Measurements from ENCODE around the gene THOC2. TPM values are rescaled to one million over a fixed set of nuclear protein-coding genes. Genes with fewer than 3 reads are reported as not detected.

Gene THOC2
- total RNA-seq, 1 donor from 2014 or later = 86.7 TPM

- H3K4me1 ChIP-seq = no peaks in the 10 kb centered on the region
- no peaks in the 10 kb centered on the region for H3K9me3 ChIP-seq
- intact Hi-C loops (cut with DNase I) = no loop called here
- H3K4me3 ChIP-seq = no peak overlapping the region
- no peak for TF ChIP-seq POLR2A (IDR thresholded peaks at IDR 0.05)
- no peak for TF ChIP-seq POLR2AphosphoS5 (IDR thresholded peaks at IDR 0.05; ENCODE audit: insufficient read depth in 1 of 2, low read depth in 1 of 2)
- TF ChIP-seq CTCF (IDR thresholded peaks at IDR 0.05) = no peak
- DNase-seq (ENCODE audit: extremely low spot score in 2 of 2) = no peak
- no peaks in the 10 kb centered on the region for H3K27me3 ChIP-seq
- H3K36me3 ChIP-seq = peaks cover 0 to 8% of the 10 kb centered on the region in 2 donors
- H3K27ac ChIP-seq = no peak overlapping the region
These were observed 103.3 kb downstream of the THOC2 start for GRCh38 chrX:123629502-123629901.

- H3K9me3 ChIP-seq = no peaks in the 10 kb centered on the region
- no peak overlapping the region for H3K27ac ChIP-seq
- no peak for DNase-seq (ENCODE audit: extremely low spot score in 2 of 2)
- H3K27me3 ChIP-seq = no peaks in the 10 kb centered on the region
- TF ChIP-seq POLR2AphosphoS5 (IDR thresholded peaks at IDR 0.05; ENCODE audit: insufficient read depth in 1 of 2, low read depth in 1 of 2) (no peak), CTCF (IDR thresholded peaks at IDR 0.05) (no peak), POLR2A (IDR thresholded peaks at IDR 0.05) (no peak)
- H3K36me3 ChIP-seq = peaks cover 0 to 3% of the 10 kb centered on the region in 2 donors
- intact Hi-C loops (cut with DNase I) = no loop called here
- H3K4me3 ChIP-seq = no peak overlapping the region
- no peaks in the 10 kb centered on the region for H3K4me1 ChIP-seq
These were observed 105.9 kb downstream of the THOC2 start for GRCh38 chrX:123626962-123627361.

GRCh38 chrX:123625952-123626351 lies 106.9 kb downstream of the THOC2 start:
- H3K36me3 ChIP-seq = peaks cover 0 to 5% of the 10 kb centered on the region in 2 donors
- no peaks in the 10 kb centered on the region for H3K4me1 ChIP-seq
- TF ChIP-seq POLR2AphosphoS5 (IDR thresholded peaks at IDR 0.05; ENCODE audit: insufficient read depth in 1 of 2, low read depth in 1 of 2) (no peak), POLR2A (IDR thresholded peaks at IDR 0.05) (no peak), CTCF (IDR thresholded peaks at IDR 0.05) (no peak)
- DNase-seq (ENCODE audit: extremely low spot score in 2 of 2) = no peak
- H3K27ac ChIP-seq = no peak overlapping the region
- intact Hi-C loops (cut with DNase I) = no loop called here
- H3K9me3 ChIP-seq = no peaks in the 10 kb centered on the region
- no peaks in the 10 kb centered on the region for H3K27me3 ChIP-seq
- no peak overlapping the region for H3K4me3 ChIP-seq

- DNase-seq (ENCODE audit: extremely low spot score in 2 of 2) = no peak
- Histone ChIP-seq H3K4me3 (no peak overlapping the region), H3K27me3 (no peaks in the 10 kb centered on the region), H3K4me1 (no peaks in the 10 kb centered on the region), H3K27ac (no peak overlapping the region), H3K9me3 (no peaks in the 10 kb centered on the region), H3K36me3 (peaks cover 0 to 5% of the 10 kb centered on the region in 2 donors)
- intact Hi-C loops (cut with DNase I) = no loop called here
- TF ChIP-seq POLR2AphosphoS5 (IDR thresholded peaks at IDR 0.05; ENCODE audit: insufficient read depth in 1 of 2, low read depth in 1 of 2) = no peak
- TF ChIP-seq POLR2A (IDR thresholded peaks at IDR 0.05) = no peak
- no peak for TF ChIP-seq CTCF (IDR thresholded peaks at IDR 0.05)
These were observed 107.4 kb downstream of the THOC2 start for GRCh38 chrX:123625477-123625876.

- intact Hi-C loops (cut with DNase I) = no loop called here
- H3K4me1 ChIP-seq = peaks cover 6% of the 10 kb centered on the region
- TF ChIP-seq POLR2AphosphoS5 (IDR thresholded peaks at IDR 0.05; ENCODE audit: insufficient read depth in 1 of 2, low read depth in 1 of 2) (no peak), POLR2A (IDR thresholded peaks at IDR 0.05) (no peak), CTCF (IDR thresholded peaks at IDR 0.05) (no peak)
- no peak for DNase-seq (ENCODE audit: extremely low spot score in 2 of 2)
- H3K9me3 ChIP-seq = no peaks in the 10 kb centered on the region
- H3K36me3 ChIP-seq = peaks cover 0 to 3% of the 10 kb centered on the region in 2 donors
- no peak overlapping the region for H3K27ac ChIP-seq
- no peak overlapping the region for H3K4me3 ChIP-seq
- H3K27me3 ChIP-seq = no peaks in the 10 kb centered on the region
These were observed 115.8 kb downstream of the THOC2 start for GRCh38 chrX:123617007-123617406.

All from vagina (tissue), 2 donors.